GM19452 (cell line): ENCODE data around the gene ZBTB22.
"Not testable (repeated sequence)": the region's sequence is repeated elsewhere in the genome, so short reads cannot be mapped to it uniquely, and the experiment has no call there.

ENCODE experiments used
- ATAC-seq: cut with Tn5 transposase; IDR thresholded peaks from one replicate; pipeline ENCODE4 v1.9.1; 2021; ENCODE audit not compliant: unreplicated experiment

ZBTB22 gene, protein sequence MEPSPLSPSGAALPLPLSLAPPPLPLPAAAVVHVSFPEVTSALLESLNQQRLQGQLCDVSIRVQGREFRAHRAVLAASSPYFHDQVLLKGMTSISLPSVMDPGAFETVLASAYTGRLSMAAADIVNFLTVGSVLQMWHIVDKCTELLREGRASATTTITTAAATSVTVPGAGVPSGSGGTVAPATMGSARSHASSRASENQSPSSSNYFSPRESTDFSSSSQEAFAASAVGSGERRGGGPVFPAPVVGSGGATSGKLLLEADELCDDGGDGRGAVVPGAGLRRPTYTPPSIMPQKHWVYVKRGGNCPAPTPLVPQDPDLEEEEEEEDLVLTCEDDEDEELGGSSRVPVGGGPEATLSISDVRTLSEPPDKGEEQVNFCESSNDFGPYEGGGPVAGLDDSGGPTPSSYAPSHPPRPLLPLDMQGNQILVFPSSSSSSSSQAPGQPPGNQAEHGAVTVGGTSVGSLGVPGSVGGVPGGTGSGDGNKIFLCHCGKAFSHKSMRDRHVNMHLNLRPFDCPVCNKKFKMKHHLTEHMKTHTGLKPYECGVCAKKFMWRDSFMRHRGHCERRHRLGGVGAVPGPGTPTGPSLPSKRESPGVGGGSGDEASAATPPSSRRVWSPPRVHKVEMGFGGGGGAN

DNA sequence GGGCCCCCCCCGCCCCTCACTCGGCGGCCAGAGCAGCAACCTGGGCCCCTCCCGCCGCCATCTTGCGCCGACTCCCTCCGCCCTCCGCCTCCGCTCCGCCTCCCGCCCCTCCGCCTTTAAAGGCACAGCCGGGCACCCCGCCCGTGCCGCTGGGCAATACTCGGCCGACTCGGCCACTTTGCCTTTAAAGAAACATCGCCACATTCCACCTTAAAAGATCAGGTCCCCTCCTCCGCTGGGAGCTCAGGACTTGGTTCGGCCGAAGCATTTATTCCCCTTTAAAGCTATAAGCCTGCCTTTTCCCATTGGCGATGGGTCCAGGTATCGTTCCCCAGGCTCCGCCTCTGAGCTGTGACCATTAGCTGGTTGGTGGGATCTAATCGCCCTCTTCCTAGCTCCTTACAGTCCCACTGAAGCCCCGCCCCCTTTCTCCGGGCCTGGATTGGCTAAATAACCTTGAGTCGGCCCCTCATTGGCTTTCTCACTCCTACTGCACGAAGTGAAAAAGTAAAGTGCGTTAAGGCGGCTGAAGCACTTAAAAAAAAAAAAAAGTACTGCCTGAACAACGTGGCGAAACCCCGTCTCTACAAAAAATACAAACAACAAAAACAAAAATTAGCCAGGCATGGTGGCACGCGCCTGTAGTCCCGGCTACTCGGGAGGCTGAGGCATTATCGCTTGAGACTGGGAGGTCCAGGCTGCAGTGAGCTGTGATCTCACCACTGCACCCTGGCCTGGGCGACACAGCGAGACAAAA is at the start of gene ZBTB22:
TSS of gene ZBTB22 (minus strand) at position 76 of the 757 bp plus-strand sequence. CDS start 828 bp downstream, outside the sequence.
- ATAC-seq: peak; percentile 43

DNA sequence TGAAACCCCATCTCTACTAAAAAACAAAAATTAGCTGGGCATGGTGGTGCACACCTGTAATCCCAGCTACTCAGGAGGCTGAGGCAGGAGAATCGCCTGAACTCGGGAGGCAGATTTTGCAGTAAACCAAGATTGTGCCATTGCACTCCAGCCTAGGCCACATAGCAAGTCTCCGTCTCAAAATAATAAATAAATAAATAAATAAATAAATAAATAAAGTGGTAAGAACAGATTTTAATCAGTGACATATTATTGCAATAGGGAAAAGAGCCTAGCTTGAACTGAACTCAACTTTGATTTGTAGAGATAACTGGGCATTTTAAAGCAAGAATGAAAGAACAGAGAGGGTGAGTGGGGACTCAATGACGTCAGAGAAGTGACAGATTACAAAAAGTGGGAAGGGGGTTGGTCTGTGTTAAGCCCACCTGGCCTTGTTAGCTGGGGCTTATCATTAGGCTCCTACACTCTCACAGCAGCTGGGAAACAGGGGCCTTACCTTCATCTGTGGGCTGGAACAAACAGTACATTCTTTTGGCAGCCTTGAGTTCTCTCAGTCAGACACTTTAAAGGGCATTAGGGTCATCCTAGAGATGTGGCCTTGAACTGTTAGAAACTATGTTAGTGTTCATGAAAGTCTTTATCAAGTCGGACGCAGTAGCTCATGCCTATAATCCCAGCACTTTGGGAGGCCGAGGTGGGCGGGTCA is 49.6 kb upstream of the ZBTB22 start:
- no peak for ATAC-seq

GRCh38 chr6:33365206-33365971 is 47.8 kb upstream of the ZBTB22 start:
- not testable (repeated sequence) for ATAC-seq

DNA sequence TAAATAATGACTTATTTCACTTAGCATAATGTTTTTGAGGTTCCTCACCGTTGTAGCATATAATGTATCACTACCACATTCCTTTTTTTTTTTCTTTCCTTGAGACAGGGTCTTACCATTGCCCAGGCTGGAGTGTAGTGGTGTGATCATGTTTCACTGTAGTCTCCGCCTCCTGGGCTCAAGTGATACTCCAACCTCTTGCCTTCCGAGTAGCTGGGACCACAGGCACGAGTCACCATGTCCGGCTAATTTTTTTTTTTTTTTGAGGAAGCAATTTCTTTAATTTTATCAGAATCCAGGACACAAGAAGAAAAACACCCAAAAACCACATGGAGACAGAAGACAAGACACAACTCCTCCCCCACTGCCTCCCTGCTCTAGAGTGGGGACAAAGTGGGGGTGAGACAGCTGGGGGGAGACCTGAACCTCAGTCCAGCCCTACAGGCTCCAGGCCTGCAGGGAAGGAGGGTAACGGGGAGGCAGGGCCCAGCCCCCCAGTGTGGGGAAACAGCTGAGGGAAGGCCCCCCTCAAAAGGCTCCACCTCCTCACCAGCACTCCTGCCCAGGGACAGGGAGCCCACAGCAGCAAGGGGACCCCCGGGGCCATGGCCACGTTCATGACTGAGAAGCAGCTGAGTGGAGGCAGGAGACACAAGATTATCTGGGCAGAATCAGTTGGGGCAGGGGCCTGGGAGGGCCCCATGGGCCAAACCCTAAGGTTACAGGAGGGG is 47.1 kb upstream of the ZBTB22 start:
- not testable (repeated sequence) for ATAC-seq

GRCh38 chr6:33363486-33363885 is 45.9 kb upstream of the ZBTB22 start:
- not testable (repeated sequence) for ATAC-seq

DNA sequence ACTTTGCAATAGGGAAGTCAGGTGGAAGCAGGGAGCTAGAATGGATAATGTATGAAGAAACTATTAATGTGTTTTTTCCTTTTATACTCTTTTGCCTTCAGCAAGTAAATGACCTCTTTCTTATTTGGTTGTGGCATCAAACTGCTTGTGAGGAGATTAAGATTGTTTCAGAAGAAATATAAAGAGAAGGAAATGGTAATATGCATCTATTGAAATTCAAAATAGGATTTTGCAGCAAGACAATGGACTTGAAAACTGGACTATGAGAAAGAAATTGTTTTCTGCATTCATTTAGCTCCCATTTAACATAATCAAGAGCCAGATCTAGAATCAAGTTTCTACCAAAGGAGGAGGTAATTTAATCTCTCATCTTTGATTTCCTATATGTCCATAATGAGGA is 41.8 kb upstream of the ZBTB22 start:
- no peak for ATAC-seq

DNA sequence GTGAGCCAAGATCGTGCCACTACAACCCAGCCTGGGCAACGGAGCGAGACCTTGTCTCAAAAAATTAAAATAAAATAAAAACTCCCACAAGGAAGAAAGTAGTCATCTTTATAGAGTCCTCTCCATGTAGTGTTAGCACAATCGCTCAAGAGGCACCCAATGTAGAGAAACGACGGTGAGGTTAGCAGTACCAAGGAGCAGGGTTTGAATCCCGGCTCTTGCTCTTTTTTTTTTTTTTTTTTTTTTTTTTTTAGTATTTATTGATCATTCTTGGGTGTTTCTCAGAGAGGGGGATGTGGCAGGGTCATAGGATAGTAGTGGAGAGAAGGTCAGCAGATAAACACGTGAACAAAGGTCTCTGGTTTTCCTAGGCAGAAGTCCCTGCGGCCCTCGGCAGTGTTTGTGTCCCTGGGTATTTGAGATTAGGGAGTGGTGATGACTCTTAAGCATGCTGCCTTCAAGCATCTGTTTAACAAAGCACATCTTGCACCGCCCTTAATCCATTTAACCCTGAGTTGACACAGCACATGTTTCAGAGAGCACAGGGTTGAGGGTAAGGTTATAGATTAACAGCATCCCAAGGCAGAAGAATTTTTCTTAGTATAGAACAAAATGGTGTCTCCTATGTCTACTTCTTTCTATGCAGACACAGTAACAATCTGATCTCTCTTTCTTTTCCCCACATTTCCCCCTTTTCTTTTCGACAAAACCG is 39.8 kb upstream of the ZBTB22 start:
- not testable (repeated sequence) for ATAC-seq

- ATAC-seq: no peak
Measured at GRCh38 chr6:33356295-33356694, 38.8 kb upstream of the ZBTB22 start.

DNA sequence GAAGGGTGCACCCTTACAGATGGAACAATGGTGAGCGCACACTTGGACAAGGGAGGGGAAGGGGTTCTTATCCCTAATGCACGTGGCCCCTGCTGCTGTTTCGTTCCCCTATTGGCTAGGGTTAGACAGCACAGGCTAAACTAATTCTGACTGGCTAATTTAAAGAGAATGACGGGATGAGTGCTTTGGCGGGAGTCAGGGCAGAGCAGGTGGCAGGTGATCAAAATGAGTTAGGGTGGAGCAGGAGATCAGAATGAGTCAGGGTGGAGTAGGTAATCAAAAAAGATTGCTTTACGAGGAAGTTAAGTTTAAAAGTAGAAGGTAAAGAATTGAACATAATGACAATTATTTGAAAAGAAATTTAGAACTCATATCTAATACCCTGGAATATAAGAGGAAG is 38.3 kb upstream of the ZBTB22 start:
- not testable (repeated sequence) for ATAC-seq

- no peak for ATAC-seq
Measured at GRCh38 chr6:33347816-33348215, 30.3 kb upstream of the ZBTB22 start.

- not testable (repeated sequence) for ATAC-seq
Measured at GRCh38 chr6:33346972-33347371, 29.4 kb upstream of the ZBTB22 start.

- ATAC-seq: no peak
Measured at GRCh38 chr6:33344701-33345697, 27.5 kb upstream of the ZBTB22 start.

GRCh38 chr6:33343953-33344611 is 26.5 kb upstream of the ZBTB22 start:
- no peak for ATAC-seq

GRCh38 chr6:33343606-33343952 is 26.0 kb upstream of the ZBTB22 start:
- ATAC-seq: not testable (repeated sequence)

DNA sequence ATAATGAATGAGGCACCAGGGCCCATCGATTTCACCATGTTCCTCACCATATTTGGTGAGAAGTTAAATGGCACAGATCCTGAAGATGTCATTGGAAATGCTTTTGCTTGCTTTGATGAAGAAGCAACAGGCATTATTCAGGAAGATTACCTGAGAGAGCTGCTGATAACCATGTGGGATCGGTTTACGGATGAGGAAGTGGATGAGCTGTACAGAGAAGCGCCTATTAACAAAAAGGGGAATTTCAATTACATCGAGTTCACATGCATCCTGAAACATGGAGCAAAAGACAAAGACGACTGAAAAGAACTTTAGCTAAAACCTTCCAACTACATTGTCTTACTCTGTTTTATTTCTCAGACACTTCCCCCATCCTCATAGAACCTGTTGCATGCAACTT is 21.6 kb upstream of the ZBTB22 start:
- ATAC-seq: no peak

- ATAC-seq: no peak
Measured at GRCh38 chr6:33336495-33336894, 19.0 kb upstream of the ZBTB22 start.

DNA sequence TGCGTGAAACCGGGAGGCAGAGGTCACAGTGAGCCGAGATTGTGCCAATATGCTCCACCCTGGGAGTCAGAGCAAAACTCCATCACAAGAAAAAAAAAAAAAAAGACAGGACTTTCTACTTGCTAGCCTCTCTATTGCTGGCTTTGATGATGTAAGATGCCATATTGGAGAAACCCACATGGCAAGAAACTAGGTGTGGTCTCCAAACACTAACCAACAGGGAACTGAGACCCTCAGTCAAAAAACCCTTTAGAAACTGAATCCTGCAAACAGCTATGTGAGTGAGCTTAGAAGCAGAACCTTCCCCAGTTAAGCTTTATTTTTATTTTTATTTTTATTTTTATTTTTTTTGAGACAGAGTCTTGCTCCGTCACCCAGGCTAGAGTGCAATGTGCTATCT is 18.4 kb upstream of the ZBTB22 start:
- no peak for ATAC-seq
